Measurements from ENCODE around the gene STUB1. TPM values are rescaled to one million over a fixed set of nuclear protein-coding genes. Genes with fewer than 3 reads are reported as not detected.

Gene STUB1
- polyA plus RNA-seq, 1 experiment = 88.8 TPM

DNA sequence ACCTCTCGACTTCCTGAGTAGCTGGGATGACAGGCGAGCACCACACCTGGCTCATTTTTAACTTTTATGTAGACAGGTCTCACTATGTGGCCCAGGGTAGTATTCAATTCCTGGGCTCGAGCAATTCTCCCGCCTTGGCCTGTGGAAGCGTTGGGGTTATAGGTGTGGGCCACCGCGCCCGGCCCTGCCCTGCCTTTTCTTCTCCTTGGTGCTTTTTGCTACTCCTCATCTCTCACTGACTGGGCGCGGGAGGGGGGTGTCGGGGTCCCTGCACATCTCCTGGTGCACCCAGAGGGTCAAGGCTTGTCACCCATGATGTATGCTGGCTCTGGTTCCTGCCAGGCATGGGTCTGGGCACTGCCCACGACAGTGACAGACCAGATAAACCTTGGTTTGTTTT, 35.7 kb upstream of the STUB1 start:
- DNase-seq (ENCODE audit: low read depth, low spot score) = no peak
- Histone ChIP-seq H3K27me3 (ENCODE audit: control insufficient read depth, insufficient read depth, low read length) (no peaks in the 10 kb centered on the region), H3K4me3 (ENCODE audit: low read depth, low read length) (no peak overlapping the region), H3K27ac (ENCODE audit: low read depth, low read length) (no peak overlapping the region), H3K9me3 (ENCODE audit: control insufficient read depth, insufficient read depth, low read length) (no peaks in the 10 kb centered on the region; the same call in 1 of the 2 replicates)
- TF ChIP-seq, protein P1, sequence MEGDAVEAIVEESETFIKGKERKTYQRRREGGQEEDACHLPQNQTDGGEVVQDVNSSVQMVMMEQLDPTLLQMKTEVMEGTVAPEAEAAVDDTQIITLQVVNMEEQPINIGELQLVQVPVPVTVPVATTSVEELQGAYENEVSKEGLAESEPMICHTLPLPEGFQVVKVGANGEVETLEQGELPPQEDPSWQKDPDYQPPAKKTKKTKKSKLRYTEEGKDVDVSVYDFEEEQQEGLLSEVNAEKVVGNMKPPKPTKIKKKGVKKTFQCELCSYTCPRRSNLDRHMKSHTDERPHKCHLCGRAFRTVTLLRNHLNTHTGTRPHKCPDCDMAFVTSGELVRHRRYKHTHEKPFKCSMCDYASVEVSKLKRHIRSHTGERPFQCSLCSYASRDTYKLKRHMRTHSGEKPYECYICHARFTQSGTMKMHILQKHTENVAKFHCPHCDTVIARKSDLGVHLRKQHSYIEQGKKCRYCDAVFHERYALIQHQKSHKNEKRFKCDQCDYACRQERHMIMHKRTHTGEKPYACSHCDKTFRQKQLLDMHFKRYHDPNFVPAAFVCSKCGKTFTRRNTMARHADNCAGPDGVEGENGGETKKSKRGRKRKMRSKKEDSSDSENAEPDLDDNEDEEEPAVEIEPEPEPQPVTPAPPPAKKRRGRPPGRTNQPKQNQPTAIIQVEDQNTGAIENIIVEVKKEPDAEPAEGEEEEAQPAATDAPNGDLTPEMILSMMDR (IDR thresholded peaks at IDR 0.05; ENCODE audit: low read depth, low read length) = no peak
- ChIA-PET CTCF (no interaction called here), POLR2A (no interaction called here)

DNA sequence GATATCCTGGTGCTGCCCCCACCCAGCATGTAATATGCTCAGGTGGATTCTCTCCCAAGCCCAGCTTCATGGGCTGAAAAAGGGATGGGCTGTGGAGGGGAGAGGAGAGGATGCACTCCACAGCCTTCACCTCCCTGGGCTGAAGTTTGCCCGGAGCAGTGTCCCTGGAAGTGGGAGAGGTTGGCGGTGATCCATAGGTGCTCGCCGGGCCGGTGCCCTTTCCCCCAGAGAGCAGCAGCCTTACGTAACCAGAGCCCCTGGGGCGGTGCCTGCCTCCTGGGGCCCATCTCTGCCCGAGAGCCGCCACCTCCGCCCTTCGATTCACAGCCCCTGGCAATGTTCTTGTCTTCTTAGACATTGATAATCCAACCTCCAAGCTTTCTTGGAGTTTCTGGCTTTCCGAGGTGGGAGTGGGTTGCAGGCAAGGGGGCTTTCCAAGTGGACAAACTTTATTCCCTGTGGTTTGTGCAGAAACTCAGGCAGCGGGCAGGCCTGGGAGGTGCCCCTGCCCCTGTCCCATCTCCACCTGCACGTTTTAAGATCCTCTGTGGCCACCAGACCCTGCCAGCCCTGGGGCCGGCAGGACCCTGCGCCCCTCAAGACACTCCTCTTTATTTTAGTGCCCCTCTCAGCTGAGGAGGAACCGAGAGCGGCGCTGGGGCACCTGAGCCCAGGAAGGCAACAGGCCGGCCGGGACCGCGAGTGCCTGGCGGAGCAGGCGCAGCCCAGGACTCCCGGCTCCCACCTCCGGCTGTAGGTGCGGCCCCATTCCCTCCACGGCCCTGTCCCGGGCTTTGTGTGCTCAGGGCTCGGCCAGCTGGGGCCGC, 34.1 kb upstream of the STUB1 start:
- ChIA-PET CTCF (no interaction called here), POLR2A (interaction anchor here (0.7 kb wide), 1 partner anchor 549 kb away, joined by 3 read pairs; no protein-coding TSS in a partner anchor)
- DNase-seq (ENCODE audit: low read depth, low spot score) = no peak
- TF ChIP-seq, protein P1 (IDR thresholded peaks at IDR 0.05; ENCODE audit: low read depth, low read length) = no peak
- H3K4me3 ChIP-seq (ENCODE audit: low read depth, low read length) = no peak overlapping the region
- H3K27ac ChIP-seq (ENCODE audit: low read depth, low read length) = no peak overlapping the region
- no peaks in the 10 kb centered on the region; the same call in 1 of the 2 replicates for H3K9me3 ChIP-seq (ENCODE audit: control insufficient read depth, insufficient read depth, low read length)
- no peaks in the 10 kb centered on the region for H3K27me3 ChIP-seq (ENCODE audit: control insufficient read depth, insufficient read depth, low read length)

DNA sequence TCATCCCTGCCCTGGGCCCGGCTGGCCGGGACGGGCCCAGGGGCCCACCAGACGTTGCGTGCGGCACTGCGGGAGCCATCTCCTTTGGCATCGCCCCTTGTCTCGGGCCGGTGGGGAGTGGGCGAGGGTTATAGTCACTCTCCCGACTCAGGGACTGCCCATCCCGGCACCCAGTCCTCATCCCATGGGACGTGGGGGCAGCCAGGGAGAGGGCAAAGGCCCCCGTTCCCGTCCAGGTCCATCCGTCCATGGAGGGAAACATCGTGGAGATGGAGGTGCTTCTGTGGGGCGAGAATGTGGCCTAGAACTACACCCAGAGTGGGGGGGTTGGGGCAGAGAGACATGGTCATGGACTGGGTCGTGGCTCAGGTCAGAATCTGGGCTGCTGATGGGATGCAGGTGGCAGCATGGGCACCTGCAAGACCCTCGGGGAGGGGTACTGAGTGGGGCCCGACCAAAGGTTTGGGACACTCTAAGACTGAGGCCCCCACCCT, 33.5 kb upstream of the STUB1 start:
- ChIA-PET CTCF (no interaction called here), POLR2A (interaction anchor here (0.7 kb wide), 1 partner anchor 550 kb away, joined by 3 read pairs; no protein-coding TSS in a partner anchor)
- no peak overlapping the region for H3K27ac ChIP-seq (ENCODE audit: low read depth, low read length)
- H3K9me3 ChIP-seq (ENCODE audit: control insufficient read depth, insufficient read depth, low read length) = no peaks in the 10 kb centered on the region; the same call in 1 of the 2 replicates
- TF ChIP-seq, protein P1 (IDR thresholded peaks at IDR 0.05; ENCODE audit: low read depth, low read length) = no peak
- no peaks in the 10 kb centered on the region for H3K27me3 ChIP-seq (ENCODE audit: control insufficient read depth, insufficient read depth, low read length)
- no peak overlapping the region for H3K4me3 ChIP-seq (ENCODE audit: low read depth, low read length)
- no peak for DNase-seq (ENCODE audit: low read depth, low spot score)

DNA sequence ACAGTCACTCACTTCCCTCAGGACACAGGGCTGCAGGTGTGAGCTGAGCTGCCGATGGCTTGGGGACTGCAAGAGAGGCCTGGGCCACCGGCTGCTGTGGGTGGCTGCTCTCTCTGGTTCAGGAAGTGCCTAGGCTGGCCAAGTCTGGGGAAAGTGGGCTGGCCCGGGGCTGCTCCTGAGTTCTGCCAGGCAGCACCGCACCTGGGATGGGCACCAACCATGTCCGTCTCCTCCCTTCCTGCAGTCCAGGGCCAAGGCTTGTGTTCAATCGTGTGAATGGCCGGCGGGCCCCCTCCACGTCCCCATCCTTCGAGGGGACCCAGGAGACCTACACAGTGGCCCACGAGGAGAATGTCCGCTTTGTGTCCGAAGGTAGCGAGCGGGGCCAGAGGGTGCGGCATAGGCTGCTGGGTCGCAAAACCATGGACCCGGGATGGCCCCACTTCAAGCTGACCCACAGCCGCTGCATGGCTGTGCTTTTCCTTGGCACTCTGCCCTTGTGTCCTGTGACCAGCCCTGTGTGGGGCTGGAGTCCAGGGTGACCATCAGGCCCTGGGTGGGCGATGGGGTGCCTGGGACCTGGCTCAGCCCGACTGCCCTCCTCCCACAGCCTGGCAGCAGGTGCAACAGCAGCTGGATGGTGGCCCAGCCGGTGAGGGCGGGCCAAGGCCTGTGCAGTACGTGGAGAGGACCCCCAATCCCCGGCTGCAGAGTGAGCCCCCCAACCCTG, 32.9 kb upstream of the STUB1 start:
- no peak for DNase-seq (ENCODE audit: low read depth, low spot score)
- TF ChIP-seq, protein P1 (IDR thresholded peaks at IDR 0.05; ENCODE audit: low read depth, low read length) = no peak
- no peaks in the 10 kb centered on the region for H3K27me3 ChIP-seq (ENCODE audit: control insufficient read depth, insufficient read depth, low read length)
- POLR2A ChIA-PET = interaction anchor here (0.8 kb wide), 1 partner anchor 12 kb away, joined by 14 read pairs; no protein-coding TSS in a partner anchor
- H3K4me3 ChIP-seq (ENCODE audit: low read depth, low read length) = no peak overlapping the region
- H3K9me3 ChIP-seq (ENCODE audit: control insufficient read depth, insufficient read depth, low read length) = no peaks in the 10 kb centered on the region; the same call in 1 of the 2 replicates
- H3K27ac ChIP-seq (ENCODE audit: low read depth, low read length) = no peak overlapping the region
- CTCF ChIA-PET = no interaction called here

All from AG04450 (cell line).